Coronary artery (tissue), 2 donors: ENCODE results near the gene MNX1.

Experiments used
- DNase-seq: peaks from one replicate; pipeline ENCODE4 v3.0.0-alpha.2; 2017; ENCODE audit warnings: low spot score
- H3K27ac ChIP-seq, 2 donors: fragments of 200-600 bp; sonication (generic); one replicate each; pipeline ENCODE4 v1.5.1; 2016 to 2019
- H3K4me3 ChIP-seq: fragments of 200-600 bp; sonication (generic); 2 replicates; pipeline ENCODE4 v1.5.1; 2016; ENCODE audit warnings: mild to moderate bottlenecking, moderate library complexity
- TF ChIP-seq, protein P1 (sequence below): fragments of 200-600 bp; sonication (generic); IDR thresholded peaks from one replicate; pipeline ENCODE4 v1.5.1; 2019; ENCODE audit warnings: antibody characterized with exemption

Gene MNX1

DNA sequence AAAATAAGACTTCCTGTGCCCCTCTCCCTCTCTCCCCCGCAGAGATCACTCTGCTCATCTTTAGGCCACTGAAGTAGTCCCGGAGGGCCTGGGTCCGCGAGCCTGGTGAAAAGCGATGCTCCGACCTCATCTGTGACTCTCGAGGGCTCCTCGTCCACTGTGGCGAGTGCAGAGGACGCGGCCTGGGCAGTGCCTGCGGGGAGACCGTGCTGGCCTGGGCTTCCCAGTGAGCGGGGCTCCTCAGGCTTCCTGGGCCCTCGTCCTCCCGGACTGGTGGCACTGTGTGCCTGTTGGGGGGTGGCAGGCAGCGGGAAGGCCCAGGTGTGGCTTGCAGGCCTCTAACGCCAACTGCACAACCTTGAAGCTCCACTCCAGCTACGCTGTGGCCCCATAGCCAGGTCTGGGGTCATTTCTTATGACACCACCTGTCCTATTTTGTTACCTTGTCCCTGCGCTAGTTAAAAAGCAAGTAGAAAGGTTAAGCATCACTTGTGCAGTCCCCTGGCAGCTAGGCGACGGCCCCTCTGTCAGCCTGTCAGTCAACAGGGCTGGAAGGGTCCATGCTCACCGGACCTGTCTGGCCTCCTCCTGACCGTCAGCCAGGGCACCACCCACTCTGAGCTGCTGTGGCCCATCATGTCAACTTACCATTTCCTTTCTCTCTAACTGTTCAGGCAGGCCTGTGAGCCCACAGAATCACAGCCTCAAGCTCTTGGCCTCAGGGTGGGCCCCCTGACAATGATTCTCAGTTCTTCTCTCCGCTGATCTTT is 20.5 kb downstream of the MNX1 start:
- peak; percentile 62 for DNase-seq
- TF ChIP-seq, protein P1, sequence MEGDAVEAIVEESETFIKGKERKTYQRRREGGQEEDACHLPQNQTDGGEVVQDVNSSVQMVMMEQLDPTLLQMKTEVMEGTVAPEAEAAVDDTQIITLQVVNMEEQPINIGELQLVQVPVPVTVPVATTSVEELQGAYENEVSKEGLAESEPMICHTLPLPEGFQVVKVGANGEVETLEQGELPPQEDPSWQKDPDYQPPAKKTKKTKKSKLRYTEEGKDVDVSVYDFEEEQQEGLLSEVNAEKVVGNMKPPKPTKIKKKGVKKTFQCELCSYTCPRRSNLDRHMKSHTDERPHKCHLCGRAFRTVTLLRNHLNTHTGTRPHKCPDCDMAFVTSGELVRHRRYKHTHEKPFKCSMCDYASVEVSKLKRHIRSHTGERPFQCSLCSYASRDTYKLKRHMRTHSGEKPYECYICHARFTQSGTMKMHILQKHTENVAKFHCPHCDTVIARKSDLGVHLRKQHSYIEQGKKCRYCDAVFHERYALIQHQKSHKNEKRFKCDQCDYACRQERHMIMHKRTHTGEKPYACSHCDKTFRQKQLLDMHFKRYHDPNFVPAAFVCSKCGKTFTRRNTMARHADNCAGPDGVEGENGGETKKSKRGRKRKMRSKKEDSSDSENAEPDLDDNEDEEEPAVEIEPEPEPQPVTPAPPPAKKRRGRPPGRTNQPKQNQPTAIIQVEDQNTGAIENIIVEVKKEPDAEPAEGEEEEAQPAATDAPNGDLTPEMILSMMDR: no peak
- Histone ChIP-seq H3K27ac (no peak overlapping the region), H3K4me3 (no peak overlapping the region)

DNA sequence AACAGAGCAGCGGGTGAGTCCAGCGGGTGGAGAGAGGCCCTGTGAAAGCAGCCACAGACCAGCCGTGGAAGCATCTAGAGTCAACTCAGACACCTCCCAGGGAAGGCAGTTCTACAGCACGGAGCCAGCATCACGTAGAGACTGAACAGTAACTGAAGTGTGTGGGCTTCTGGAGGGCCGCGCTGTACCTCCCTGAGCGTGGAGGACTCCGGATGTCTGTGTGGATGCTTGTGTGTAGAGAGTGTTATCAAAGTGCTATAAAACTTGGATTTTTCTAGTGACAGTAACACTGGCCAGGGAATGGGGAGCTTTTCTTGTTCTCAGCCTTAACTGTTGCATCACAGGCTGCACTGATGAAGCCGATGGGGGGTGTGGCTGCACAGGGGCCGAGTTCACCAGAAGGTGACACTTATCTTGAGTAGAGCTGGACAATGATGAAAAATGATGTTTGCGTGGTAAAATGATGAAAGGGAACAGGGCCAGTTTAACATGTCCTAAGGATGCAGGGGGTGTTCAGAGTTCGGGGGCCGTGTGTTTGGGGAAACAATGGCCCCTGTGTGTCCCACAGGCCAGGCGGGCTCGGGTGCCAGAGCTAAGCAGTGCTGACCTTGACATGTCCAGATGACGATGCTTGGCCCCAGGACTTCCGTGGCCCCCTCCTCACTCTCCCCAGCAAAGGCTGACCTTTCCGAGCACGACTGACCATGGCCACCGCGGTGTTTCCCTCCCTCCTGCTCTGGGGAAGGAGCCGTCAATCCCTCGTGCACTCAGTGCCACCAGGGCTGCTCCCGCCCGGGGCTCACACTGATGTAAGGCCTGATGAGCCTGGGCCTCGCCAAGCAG is 21.9 kb downstream of the MNX1 start:
- TF ChIP-seq, protein P1: no peak
- no peak overlapping the region for H3K27ac ChIP-seq
- DNase-seq: no peak
- H3K4me3 ChIP-seq: no peak overlapping the region

DNA sequence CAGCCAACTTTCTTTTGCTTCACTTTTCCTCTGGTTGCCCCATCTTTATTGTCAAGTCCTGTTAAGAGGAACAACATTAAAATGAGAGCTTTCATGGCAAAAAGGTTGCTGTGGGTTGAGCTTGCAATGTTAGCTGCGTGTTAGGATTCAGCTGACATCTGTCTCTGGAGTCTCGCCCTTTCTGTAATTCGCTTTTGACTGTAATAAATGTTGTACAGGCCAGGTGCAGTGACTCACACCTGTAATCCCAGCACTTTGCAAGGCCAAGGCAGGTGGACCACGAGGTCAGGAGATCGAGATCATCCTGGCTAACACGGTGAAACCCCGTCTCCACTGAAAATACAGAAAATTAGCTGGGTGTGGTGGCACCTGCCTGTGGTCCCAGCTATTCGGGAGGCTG is 24.1 kb downstream of the MNX1 start:
- no peak overlapping the region for H3K27ac ChIP-seq
- TF ChIP-seq, protein P1: no peak
- DNase-seq: no peak
- H3K4me3 ChIP-seq: no peak overlapping the region

DNA sequence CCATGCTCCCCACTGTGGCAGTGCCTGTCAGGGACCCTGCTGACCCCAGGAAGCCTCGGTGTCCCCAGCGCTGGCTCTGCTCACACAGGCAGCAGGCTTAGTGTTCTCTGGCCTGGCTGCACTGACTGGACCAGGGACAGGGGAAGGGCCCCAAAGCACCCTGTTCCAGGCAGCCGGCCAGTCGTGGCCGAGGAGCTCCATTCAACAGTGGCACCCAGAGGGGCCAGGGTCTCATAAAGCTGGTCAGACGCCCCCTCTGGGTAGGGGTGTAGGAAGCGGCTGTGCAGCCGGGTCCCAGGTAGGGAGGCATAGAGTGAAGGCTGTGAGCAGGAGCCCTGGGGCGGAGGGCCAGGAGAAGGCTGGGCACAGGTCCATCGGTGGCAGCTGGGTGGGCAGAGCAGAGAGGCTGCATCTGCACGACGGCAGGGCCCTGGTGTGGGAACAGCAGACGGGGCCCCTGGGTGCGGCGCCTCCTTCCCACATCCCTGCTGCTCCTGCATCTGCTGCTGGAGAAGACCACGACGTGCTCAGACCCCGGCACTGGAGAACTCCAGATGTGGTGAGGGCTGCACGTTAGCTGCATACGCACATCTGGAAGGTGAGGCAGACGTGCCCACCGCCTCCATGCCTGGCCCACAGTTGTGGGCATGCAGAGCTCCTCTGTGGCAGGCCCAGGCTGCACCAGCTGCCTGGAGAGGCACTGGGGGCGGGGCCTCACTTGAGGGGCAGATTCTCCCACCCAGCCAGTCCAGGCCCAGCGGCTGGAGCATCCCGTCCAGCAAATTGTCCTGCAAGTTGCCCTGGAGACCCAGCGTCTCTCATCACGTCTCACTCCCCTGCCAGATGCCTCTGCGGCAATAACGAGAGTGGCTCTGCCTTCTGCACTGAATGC is 25.1 kb downstream of the MNX1 start:
- Histone ChIP-seq H3K4me3 (no peak overlapping the region), H3K27ac (no peak overlapping the region)
- TF ChIP-seq, protein P1: no peak
- DNase-seq: no peak

DNA sequence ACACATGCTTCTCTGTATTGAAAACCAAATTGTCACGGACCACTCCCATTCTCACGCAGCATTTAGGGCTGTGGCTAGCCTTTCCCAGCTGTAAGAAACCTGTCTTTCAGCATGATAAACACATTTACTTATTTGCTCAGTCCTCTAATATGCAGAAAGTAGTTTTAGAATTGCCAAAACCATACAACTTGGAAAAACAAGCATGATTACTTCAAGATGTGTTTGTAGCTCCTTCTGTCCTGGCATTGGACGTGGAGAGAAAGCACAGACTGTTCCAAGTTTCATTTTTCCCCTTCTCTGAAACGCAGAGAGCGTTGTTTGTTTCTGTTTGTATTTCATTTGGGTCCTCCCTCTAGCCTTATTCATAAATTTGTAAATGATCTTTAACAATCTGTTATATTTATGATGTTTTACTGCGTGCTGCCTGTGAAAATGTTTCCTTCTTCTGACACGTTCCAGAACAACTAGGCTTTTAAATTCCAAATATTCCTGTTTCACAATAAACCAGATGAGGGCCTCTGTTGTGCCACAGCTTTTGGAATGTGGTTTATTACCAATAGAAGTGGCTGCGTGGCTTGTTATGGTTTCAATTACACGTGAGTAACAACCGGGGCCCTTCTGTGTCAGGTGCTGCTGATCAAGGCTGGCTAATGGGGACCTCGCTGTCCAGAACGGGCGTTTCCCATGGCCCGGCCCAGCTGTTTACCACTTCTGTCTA is 26.1 kb downstream of the MNX1 start:
- no peak for DNase-seq
- Histone ChIP-seq H3K27ac (no peak overlapping the region), H3K4me3 (peak overlapping the region; percentile 25)
- TF ChIP-seq, protein P1: no peak

DNA sequence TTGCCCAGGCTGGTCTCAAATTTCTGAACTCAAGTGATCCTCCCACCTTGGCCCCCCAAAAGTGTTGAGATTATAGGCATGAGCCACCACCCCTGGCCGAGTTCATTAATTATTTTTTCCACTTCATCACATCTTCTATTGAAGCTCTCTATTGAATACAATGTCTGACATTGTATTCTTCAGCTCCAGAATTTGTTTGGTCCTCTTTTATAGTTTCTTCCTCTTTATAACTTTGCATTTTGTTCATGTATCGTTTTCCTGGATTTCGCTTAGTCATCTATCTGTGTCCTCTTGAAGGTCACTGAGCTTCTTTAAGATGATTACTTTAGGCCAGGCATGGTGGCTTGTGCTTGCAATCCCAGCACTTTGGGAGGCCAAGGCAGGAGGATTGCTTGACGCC is 30.8 kb downstream of the MNX1 start:
- TF ChIP-seq, protein P1: no peak
- H3K4me3 ChIP-seq: no peak overlapping the region
- no peak for DNase-seq
- H3K27ac ChIP-seq: no peak overlapping the region
